HepG2 (cell line): ENCODE results near the gene PHKA2.

Experiments used
- ARNT ChIP-seq: fragments of 450-650 bp; IDR thresholded peaks from 2 replicates; pipeline ENCODE4 v1.6.1; 2017
- ATF3 ChIP-seq: sonication (generic); formaldehyde crosslinking; IDR thresholded peaks from 2 replicates; pipeline ENCODE4 v1.4.0; 2020; ENCODE audit warnings: missing genetic modification reagents
- CEBPB ChIP-seq: IDR thresholded peaks from 2 replicates; pipeline ENCODE4 v1.6.1; 2011; ENCODE audit warnings: low read depth, low read length, improper control_type of control experiment, borderline replicate concordance
- ZNF143 ChIP-seq: sonication (generic); formaldehyde crosslinking; IDR thresholded peaks from 2 replicates; pipeline ENCODE4 v1.4.0; 2020; ENCODE audit warnings: missing genetic modification reagents
- ZNF292 ChIP-seq: sonication (generic); formaldehyde crosslinking; IDR thresholded peaks from 2 replicates; pipeline ENCODE4 v1.8.1; 2022; ENCODE audit warnings: mild to moderate bottlenecking, low read depth, missing genetic modification reagents, borderline replicate concordance
- ZNF296 ChIP-seq: sonication (generic); formaldehyde crosslinking; conservative IDR thresholded peaks from 2 replicates; pipeline ENCODE4 v1.5.0; 2020; ENCODE audit warnings: mild to moderate bottlenecking, missing genetic modification reagents
- ZNF44 ChIP-seq: sonication (generic); formaldehyde crosslinking; IDR thresholded peaks from 2 replicates; pipeline ENCODE4 v1.5.1; 2020; ENCODE audit warnings: mild to moderate bottlenecking, missing genetic modification reagents
- ZNF576 ChIP-seq: sonication (generic); formaldehyde crosslinking; IDR thresholded peaks from 2 replicates; pipeline ENCODE4 v1.4.0; 2020; ENCODE audit warnings: mild to moderate bottlenecking, missing genetic modification reagents

GRCh38 chrX:18935893-18936292 is 48.0 kb downstream of the PHKA2 start:
- no peak for TF ChIP-seq ZNF44 (CRISPR knock-in tag)
- no peak for TF ChIP-seq ZNF576 (CRISPR knock-in tag)
- TF ChIP-seq CEBPB = no peak
- TF ChIP-seq ZNF143 (CRISPR knock-in tag) = no peak
- no peak for TF ChIP-seq ZNF296
- TF ChIP-seq ARNT = no peak
- no peak for TF ChIP-seq ATF3 (CRISPR knock-in tag)
- TF ChIP-seq ZNF292 (CRISPR knock-in tag) = no peak
